DMS53 treated with DMSO at 0.1 percent for 48 hours (cell line): ENCODE measurements around the gene JAK1.

Experiments used
- DNase-seq: peaks from one replicate; lab custom pipeline; 2025; ENCODE audit not compliant: unreplicated experiment; lab: John Stamatoyannopoulos, UW

Gene JAK1

GRCh38 chr1:64801851-64802523, 164.4 kb downstream of the JAK1 start:
- no peak for DNase-seq

GRCh38 chr1:64798872-64799271, 167.5 kb downstream of the JAK1 start:
- DNase-seq: no peak

- no peak for DNase-seq
Observed at GRCh38 chr1:64790832-64791487, 175.4 kb downstream of the JAK1 start.
